ENCODE data around the gene GLT6D1.

- TF ChIP-seq CTCF (IDR thresholded peaks at IDR 0.05; ENCODE audit: low read length) (no peak), EZH2 (optimal IDR thresholded peaks at IDR 0.05; ENCODE audit: low read depth, low read length) (no peak)
Measured at GRCh38 chr9:135663857-135664256, 24.5 kb upstream of the GLT6D1 start.

Measured in MM.1S (cell line).